T-helper 1 cell treated with Interleukin-12 subunit alpha and Interleukin-12 subunit beta and Interleukin-4 antibody, amounts not matched to agents 30 ng/mL and 1 ng/mL, for 36 hours (primary cell): ENCODE measurements around the gene FLCN. TPM values are rescaled to one million over a fixed set of nuclear protein-coding genes. Genes with fewer than 3 reads are reported as not detected.

Source experiments
- intact Hi-C: fragments of 100-400 bp; cut with micrococcal nuclease; formaldehyde crosslinking; loops from one replicate; pipeline ENCODE4 v1.15.1; 2024
- total RNA-seq: library from RNA; stranded (reverse); gene quantifications from 2 replicates; pipeline ENCODE4 v1.2.3, GENCODE V29; 2022

Gene FLCN
- total RNA-seq, 1 donor from 2014 or later: 77.2 TPM

DNA sequence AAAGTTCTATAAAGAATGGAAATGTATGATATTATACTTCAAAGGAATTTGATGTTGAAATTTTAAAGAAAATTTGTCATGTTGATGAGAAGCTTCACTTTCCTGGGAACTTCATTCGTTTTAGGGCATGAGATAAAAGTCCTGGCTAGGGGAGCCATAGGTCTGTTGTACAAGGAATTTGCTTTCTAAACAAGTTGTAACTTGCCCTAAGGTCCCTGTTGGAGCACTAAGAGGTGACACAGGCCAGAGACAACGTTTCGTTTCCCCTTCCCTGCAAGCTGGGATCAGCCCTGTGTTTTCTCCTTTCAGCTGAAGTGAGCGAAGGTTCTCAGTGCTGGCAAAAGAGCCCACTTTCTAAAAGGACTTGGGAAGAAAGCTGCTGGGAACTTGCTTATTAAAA is 47.4 kb downstream of the FLCN start:
- intact Hi-C loops: loop anchor here (10.0 kb wide), 1 partner anchor 185 kb away; no protein-coding TSS in a partner anchor

DNA sequence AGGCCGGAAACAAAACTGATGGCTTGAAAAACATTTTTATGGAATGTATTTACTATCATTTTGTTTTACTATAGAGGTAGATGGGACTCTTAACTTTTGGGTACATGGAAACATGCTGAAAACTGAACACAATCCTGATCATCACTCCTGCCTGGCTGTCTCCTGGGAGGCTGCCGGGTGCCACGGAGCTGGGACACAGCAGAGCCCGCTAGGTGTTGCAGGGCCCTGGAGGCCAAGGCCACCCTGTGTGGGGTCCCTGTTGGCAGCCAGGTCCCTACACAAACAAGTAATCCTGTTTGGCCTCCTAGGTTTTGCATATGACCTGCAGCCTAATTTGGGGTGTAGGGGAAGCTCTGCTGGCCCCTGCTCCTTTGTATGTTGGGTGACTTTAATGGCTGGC is 48.4 kb downstream of the FLCN start:
- intact Hi-C loops: loop anchor here (10.0 kb wide), 1 partner anchor 184 kb away; no protein-coding TSS in a partner anchor

DNA sequence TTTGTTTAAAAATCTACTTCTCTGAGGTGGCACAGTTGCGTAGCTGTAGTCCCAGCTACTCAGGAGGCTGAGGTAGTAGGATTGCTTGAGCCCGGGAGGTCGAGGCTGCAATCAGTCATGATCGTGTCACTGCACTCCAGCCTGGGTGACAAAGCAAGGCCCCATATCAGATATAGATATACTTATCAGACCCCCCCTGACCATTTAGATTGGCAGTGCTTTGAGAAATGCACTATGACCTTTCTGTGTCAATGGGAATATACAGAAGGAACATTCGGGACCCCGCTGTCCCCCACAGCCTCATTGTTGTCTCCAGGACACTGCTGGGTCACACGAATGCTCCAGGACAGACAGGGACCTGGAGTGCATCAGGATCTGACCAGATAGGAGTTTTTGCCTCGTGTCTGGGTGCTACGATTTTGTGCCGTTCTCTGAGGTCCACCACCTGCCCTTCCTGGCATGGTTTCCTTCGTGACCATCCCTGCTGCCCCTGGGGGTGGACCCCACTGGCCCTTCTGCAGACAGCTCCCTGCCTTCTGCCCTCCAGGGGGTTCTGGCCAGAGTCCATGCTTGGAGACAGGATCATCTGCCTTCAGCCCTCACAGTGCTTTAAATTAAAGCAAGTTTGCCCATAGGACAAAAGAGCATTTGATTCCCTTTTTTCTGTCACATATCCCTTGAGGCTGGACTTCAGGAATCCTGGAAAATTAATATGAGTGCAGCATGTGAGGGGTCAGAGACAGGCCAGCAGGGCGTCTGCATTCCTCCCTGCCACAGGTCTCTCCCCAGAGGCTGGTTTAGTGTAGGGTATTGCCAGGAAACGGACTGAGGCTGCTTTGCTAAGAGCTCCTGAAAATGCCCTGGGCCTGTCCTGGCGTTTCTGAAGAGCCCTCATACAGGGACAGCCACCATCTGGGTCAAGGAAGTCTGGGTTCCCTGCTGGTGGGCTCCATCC is 50.1 kb downstream of the FLCN start:
- intact Hi-C loops: loop anchor here (10.0 kb wide), 1 partner anchor 182 kb away; no protein-coding TSS in a partner anchor

DNA sequence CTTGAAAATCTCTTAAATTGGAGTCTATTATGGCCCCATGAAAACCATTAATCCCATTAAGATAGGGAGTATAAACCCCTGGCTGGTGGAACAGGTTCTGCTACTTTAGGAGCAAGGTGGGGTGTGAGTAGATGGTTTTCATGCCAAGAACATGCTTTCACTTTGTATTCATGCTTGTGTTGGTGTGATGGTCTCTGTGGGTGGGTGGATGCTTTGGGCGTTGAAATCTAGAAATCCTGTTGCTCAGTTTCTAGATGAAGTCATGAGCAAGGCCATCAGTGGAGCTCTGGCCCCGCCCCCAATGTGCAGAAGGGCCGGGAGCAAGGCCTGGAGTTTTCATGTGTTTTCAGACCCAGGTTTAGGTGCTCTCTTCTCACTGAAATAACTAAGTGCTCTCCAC is 50.9 kb downstream of the FLCN start:
- intact Hi-C loops: loop anchor here (10.0 kb wide), 1 partner anchor 181 kb away; no protein-coding TSS in a partner anchor

DNA sequence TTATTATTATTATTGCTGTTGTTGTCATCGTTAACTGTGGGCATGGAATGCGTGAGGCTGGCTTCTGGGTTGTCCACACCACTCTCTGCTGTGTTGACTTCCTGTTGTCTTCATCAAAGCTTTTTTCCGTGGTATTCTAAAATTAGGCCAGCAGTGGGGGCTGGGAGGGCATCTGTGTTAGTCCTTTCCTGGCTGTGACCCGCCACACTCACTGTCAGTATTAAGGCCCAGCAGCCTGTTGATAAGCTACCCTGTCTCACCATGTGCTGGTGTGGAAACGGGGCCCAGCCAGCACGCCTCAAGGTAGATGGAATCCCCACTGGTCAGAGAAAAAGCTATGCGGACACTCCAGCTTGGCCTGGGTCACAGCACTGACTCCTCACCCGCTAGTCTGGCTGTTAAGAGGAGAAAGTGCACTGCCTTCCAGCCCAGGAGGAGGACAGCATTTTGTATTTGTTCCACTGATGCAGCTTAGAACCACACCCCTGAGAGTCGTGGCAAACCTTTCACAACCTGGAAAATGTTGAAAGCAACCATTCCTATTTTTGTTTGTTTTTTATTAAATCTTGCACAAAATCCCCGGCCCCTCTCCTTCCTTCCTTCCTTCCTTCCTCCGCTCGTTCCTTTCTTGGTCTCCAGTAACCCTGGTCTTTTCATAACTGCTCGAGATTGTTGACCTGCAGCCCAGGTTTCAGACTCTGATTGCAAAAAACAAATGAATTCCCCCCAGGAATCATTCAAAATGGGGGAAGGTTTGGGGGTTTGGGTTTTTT is 51.8 kb downstream of the FLCN start:
- intact Hi-C loops: loop anchor here (10.0 kb wide), 1 partner anchor 180 kb away; no protein-coding TSS in a partner anchor

DNA sequence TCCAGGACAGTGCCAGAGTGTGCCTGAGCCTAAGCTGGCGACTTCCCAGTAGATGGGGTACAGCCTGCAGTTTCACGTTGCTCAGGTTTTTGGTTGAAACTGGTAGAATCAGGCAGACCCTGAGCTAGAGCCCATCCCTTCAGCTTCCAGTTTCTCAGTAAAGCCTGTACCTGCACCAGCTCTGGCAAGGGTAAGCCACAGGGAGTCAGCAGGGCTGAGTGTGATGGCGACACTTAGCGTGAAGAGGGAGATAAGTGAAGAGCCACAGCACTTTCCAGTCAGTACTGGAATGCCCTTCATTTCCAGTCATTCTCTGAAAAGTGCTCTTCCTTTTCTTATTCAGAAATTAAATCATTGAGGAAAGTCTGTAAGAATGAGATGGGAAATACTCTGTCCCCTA is 53.2 kb downstream of the FLCN start:
- intact Hi-C loops: loop anchor here (10.0 kb wide), 1 partner anchor 179 kb away; no protein-coding TSS in a partner anchor

DNA sequence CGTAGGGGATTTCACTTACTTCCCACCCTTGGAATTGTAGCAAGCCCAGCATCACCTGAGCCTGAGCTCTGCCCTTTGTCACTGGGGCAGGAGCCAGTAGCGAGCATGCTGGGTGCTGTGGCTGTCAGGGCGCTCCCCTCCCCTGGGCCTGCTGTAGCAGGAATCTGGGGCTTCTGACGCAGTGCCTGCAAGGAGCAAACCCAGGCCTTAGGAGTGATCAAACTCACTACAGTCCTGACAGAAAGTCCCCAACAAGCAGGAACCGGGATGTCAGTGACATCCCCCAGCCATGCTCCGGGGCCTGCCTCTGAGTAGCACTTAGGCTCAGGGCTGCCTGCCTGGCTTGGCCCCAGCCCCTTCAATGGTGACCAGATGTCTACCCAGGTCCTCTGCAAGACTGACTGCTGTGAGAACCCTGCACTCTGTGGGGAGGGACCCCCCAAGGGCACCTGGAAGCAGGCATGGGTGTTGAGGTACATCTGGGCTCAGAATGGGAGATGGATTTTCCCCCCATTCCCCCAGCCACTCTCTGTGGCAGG is 54.3 kb downstream of the FLCN start:
- intact Hi-C loops: loop anchor here (10.0 kb wide), 1 partner anchor 178 kb away; no protein-coding TSS in a partner anchor

DNA sequence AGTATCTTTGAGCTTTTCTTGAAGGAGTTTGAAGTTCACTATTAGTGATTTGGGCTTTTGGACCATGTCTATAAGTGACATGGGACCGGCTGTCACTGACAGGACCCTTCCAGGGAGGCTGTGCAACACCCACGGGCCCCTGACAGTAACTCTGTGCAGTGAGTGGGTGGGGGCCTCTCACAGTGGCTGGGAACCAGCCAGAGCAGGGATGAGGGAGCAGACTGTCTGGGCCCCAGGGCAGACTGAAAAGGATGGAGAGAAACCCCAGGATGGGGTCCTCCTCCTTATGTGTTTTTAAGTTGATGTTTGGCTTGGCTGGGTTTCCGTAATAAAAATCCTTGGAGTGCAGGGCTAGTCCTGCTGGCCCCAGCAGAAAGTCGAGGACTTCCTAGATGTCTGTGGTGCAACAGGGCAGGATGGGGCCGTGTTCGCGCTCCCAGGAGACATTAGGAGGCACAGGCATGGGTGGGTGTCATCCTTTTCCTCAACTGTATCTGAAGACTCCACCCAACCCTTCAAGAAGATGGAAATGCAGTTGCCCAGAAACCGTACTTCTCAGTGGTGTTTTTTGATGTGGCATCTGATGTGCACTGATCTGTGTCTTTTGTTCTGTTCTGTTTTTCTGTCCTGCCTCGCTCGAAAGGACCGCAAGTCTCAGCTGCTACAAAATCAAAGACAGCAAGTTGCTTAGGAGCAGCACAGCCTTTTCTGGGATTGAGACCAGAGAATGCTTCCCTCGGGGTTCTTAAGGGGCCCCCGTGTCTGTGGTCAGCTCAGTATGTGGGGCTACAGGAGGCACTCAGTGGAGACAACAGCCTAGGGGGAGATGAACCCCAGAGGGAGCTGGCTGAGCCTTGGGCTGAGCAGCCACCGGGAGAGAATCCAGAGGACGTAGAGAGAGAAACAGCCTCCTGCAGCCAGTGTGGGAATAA is 55.0 kb downstream of the FLCN start:
- intact Hi-C loops: loop anchor here (10.0 kb wide), 1 partner anchor 177 kb away; no protein-coding TSS in a partner anchor

DNA sequence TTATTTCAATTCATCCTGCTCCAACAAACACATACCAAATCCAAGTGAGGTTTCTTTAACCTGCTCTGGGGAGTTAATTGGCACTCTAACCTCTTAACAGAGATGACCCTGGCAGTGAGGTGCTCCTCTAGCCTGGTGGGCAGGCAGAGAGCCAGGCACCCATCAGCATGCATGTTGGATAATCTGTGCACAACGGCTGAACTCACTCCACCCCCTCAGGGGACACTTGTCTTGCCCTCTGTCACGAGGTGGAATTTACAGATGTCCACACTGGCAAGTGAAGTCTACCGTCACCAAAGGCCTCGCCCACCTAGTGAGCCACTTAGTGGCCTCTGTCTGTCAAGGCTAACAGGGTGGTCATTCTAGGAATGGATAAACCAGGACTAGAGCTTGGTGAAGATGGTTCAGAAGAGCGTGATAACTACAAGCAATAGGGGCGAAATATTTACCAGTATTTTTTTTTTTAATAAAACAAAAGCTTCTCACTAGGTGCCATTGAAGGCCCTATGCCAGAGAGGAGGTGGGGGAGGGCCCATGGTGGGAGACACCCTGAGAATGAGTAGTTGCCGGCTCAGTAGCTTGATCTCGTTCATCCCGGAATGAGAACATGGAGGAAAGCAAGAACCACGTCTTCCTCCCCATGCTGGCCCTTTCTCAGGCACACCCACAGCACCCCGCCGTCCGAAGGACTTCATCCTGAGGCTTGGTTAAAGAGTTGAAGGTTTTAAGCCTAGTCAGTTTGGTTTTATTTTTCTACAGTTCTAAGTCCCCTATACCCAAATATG is 56.0 kb downstream of the FLCN start:
- intact Hi-C loops: loop anchor here (10.0 kb wide), 1 partner anchor 176 kb away; no protein-coding TSS in a partner anchor

DNA sequence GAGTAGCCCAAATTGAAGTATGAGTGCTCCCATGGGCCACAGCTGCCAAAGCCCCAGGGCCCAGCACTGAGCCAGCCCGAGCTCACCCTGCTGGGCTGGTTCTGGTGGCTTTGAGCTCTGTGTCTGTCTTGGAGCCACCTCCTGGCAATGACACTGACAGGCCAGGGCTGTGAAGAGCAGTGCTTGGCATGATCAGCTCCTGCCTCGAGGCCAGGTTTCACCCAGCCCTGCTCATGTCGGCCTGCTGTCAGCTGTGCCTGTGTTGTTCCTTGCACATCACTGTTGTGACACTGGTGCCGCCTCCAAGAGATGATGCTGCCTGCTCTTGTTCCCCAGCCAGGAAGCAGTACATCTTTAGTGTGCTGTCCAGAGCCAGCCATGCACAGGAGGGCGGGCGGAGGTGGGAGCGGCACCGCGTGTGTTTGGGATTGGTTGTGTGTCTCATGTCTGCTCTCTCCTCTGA is 56.8 kb downstream of the FLCN start:
- intact Hi-C loops: loop anchor here (10.0 kb wide), 1 partner anchor 175 kb away; no protein-coding TSS in a partner anchor

DNA sequence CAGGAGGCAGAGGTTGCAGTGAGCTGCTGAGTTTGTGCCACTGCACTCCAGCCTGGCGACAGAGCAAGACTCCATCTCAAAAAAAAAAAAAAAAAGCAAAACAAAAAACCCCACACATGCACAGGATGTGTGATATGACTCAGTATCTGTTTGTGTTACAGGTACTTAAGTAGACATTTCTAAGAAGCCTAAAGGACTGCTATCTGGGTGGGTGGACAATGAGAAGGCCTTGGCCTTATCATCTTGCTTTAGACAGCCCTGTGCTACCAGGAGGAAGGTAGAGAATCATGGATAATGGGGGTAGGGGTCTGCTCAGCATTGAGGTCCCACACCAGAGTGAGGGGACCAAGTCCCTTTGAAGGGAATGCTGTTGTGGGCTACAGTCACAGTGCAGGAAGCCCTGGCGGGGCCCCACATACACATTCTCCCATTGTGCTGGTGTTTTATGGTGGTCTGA is 57.6 kb downstream of the FLCN start:
- intact Hi-C loops: loop anchor here (1.0 to 10.0 kb wide), 8 partner anchors 27 to 295 kb away; partner anchors contain the start of genes COPS3, FLCN, MED9 and MPRIP

DNA sequence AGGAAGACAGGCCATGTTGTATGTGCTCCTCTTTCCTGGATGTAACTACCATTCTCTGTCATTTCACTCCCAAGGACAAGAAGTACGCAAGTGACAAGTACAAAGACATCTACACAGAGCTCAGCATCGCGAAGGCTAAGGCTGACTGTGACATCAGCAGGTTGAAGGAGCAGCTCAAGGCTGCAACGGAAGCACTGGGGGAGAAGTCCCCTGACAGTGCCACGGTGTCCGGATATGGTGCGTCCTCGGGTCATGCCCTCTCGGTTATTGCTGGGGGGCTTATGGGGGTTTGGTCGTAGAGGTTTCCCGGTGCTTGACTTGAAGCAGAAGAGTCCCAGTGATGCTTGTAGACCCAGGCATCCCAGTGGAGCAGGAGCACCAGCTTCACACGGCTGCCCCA is 59.8 kb downstream of the FLCN start:
- intact Hi-C loops: loop anchor here (10.0 kb wide), 1 partner anchor 298 kb away; the partner anchor contains the start of gene MED9

DNA sequence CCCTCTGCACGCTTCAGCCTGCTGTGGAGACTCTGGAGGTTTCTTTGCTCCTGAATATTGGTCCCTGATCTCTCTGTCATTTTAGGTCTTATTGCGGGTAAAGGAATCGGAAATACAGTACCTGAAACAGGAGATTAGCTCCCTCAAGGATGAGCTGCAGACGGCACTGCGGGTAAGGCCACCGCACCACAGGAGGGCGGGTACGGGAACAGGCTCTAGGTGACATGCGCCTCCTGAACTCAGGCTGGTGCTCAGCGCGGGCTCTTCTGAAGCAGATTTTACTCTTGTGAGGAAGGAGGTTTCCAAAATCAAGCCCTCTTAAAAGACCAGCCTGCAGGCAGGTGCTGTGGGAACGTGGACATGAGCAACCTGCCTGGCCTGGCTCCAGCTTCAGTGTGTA is 60.6 kb downstream of the FLCN start:
- intact Hi-C loops: loop anchor here (10.0 kb wide), 1 partner anchor 298 kb away; the partner anchor contains the start of gene MED9

DNA sequence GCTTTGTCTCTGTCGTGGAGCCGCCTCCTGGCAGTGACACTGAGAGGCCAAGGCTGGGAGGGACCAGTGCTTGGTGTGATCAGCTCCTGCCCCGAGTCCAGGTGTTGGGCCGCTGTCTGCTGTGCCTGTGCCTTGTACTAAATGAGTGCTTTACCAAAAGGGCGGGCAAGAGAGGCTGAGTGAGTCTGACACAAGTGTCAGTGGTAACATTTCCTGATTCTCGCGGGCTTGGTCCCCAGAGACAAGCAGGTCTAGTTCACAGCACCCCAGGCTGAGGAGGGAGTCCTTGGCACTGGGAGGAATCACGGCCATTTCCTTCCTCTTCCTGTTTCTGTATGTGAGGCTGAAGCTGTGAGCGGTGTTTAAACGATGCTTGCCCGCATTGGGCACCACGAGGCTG is 61.1 kb downstream of the FLCN start:
- intact Hi-C loops: loop anchor here (10.0 kb wide), 1 partner anchor 299 kb away; the partner anchor contains the start of gene MED9

DNA sequence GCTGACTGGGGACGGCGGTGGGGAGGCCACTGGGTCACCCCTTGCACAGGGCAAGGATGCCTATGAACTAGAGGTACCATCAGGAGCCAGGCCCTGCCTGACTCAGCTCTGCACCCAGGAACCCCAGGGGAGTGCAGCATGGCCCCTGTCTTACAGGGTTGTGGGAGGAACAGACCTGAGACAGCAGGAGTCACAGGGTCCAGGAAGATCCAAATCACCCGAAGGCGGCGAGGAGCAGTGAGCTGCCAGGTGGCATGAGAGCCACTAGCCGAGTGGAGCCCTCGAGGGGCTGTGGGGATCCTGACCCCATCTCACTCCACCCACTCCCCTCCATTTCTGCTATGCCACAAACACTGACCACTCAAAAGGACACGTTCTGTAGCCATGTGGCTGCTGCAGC is 61.6 kb downstream of the FLCN start:
- intact Hi-C loops: loop anchor here (10.0 kb wide), 1 partner anchor 299 kb away; the partner anchor contains the start of gene MED9

DNA sequence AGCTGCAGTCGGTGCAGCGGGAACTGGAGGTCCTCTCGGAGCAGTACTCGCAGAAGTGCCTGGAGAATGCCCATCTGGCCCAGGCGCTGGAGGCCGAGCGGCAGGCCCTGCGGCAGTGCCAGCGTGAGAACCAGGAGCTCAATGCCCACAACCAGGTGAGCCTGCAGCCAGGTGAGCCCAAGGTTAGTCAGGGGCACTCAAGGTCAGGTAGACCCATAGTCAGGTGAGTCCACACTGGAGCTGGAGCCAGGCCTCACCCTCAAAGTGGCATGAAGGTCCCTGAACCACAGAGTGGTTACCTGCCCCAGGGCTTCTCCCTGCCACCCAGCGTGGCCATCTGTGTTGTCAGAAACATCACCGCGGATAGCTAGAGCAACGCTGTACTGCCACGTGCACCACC is 63.0 kb downstream of the FLCN start:
- intact Hi-C loops: loop anchor here (10.0 kb wide), 1 partner anchor 301 kb away; the partner anchor contains the start of gene MED9

DNA sequence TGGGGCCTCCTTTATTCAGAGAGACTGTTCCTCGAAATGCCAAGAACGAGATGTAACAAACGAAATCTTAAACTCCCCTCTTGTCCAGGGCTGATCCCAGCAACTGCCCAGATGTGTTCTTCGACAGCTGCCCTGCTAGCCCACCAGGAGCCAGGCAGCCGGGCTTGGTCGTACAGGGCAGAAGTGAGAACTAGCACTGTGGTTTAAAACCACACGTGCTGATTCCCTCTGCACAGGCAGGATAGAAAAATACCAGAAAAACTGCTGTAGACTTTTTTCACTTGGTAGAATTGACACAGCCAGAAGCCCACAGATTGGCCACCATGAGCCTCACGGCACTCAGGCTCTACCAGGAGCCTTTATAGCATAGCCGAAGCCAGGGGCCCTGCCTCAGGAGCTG is 64.0 kb downstream of the FLCN start:
- intact Hi-C loops: loop anchor here (10.0 kb wide), 1 partner anchor 302 kb away; the partner anchor contains the start of gene MED9
